OCI-LY1 (cell line): ENCODE data around the gene RPGRIP1.

ENCODE experiments used
- CTCF ChIP-seq: fragments of 200-600 bp; sonication (generic), shearing (Covaris generic); IDR thresholded peaks from 2 replicates; pipeline ENCODE4 v1.5.1; 2017; ENCODE audit warnings: mild to moderate bottlenecking, antibody characterized with exemption, low read length, moderate library complexity, mixed read lengths
- EZH2 ChIP-seq: fragments of 200-600 bp; sonication (generic), shearing (Covaris generic); IDR thresholded peaks from 2 replicates; pipeline ENCODE4 v1.8.0; 2017; ENCODE audit warnings: borderline replicate concordance, mixed run types, mild to moderate bottlenecking, antibody characterized with exemption, low read length, moderate library complexity, mixed read lengths

GRCh38 chr14:21251215-21251614, 28.7 kb upstream of the RPGRIP1 start:
- no peak for TF ChIP-seq CTCF
- no peak for TF ChIP-seq EZH2
